NCI-H128 (cell line): ENCODE data around the gene LYPLA2.
"Not testable (repeated sequence)": the region's sequence is repeated elsewhere in the genome, so short reads cannot be mapped to it uniquely, and the experiment has no call there.

Source experiments
- DNase-seq: peaks from one replicate; lab custom pipeline; 2025; ENCODE audit not compliant: unreplicated experiment; lab: John Stamatoyannopoulos, UW

The LYPLA2 gene

GRCh38 chr1:23777979-23778814, 12.7 kb upstream of the LYPLA2 start, which contains the start of gene PITHD1:
Gene PITHD1, plus strand, starts transcription at chr1:23778418. Its CDS starts 98 bp downstream, at chr1:23778516.
- peak; percentile 81 for DNase-seq

DNA sequence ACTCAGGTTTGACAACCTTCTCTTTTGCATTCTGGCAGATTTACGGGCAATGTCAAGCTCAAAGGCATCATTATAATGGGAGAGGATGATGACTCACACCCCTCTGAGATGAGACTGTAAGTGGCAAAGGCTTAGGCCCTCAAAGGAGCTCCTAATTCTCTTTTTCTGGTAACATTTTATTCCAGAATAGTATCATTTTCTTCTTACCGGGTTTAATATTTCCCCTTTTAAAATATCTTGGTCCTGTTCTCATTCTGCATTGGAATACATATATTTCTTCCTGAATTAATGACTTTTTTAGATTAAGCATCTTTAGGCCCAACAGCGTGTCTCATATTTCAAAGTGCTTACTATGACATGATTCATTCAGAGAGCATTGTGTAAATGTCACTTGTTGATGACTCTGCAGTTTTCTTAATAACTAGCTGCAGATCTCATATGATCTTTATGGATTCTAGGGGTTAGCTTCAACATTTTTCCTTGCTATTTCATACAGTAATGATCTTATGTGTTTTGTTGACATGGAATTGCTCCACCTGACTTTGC, 11.0 kb upstream of the LYPLA2 start:
- no peak for DNase-seq

DNA sequence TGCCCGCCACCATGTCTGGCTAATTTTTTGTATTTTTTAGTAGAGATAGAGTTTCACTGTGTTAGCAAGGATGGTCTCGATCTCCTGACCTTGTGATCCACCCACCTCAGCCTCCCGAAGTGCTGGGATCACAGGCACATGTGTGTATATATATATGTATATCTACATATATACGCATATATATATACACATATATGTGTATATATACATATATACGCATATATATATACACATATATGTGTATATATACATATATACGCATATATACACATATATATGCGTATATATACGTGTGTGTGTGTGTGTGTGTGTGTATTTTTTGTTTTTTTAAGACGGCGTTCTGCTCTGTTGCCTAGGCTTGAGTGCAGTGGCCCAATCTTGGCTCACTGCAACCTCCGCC, 7.8 kb upstream of the LYPLA2 start:
- DNase-seq, result not testable (repeated sequence)

DNA sequence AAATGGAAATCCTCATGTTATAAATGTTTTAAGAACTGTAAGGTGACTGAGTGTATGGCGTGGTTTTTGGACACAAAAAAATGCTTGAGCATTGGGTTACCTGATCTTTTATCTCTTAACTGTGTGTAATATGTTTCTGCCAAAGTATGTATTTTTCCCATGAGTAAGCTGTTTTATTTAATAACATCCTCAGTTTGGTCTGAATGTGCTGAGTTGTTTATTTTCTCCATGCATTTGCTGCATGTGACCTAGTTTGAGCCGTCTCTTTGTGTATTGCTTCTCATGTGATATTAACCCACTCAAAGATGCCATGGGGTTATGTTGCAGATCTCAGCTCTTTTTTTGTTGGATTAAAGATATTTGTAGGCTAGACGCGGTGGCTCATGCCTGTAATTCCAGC, 6.1 kb upstream of the LYPLA2 start:
- no peak for DNase-seq

DNA sequence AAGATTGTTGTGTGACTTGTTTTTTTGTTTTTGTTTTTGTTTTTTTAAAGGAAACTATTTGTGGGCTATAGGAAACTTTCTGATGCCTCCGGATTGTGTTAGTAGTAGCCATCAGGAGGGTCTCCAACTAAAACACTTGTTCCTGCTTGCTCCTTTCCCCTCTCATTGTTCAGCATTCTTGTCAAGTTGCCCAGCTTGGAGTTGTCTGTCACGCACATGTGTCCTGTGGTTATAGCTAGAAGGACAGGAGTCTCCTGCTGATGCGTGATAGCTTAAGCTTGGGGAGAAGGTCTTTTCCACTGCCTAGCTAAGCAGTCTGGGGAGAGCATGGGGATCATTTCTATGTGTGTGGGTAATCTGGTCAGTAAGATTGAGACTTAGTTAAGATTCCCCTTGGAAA, 3.2 kb upstream of the LYPLA2 start:
- no peak for DNase-seq

GRCh38 chr1:23788695-23789094, 2.2 kb upstream of the LYPLA2 start:
- DNase-seq, result no peak

DNA sequence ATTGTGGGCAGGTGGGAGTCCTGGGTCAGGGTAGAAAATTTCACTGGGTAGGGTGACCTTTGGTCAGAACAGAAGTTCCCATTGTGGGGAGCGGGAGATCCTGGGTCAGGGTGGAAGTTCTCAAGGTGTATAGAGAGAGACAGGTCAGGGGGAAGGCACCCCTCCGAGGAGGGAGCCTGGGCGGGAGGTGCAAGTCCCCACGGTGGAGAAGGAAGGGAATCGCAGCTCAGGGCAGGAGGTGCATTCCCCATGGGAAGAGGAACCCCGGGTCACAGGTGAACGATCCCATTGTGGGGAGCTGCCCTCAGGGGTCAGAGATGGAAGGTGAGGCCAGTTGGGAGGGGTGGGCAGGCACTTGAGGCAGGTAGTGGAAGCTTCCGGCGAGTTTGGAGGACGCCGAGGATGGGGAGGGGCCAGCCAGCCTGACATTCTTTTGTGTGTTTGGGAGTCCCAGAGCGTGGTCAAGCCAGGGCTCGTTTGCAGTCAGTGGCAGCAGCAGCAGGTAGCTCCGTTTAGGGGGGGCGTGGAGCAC, 637 bp downstream of the LYPLA2 start:
- no peak for DNase-seq

- DNase-seq, result no peak
Measured at GRCh38 chr1:23792151-23792945, 1.4 kb downstream of the LYPLA2 start.

- no peak for DNase-seq
Measured at GRCh38 chr1:23793018-23793781, 2.3 kb downstream of the LYPLA2 start.

DNA sequence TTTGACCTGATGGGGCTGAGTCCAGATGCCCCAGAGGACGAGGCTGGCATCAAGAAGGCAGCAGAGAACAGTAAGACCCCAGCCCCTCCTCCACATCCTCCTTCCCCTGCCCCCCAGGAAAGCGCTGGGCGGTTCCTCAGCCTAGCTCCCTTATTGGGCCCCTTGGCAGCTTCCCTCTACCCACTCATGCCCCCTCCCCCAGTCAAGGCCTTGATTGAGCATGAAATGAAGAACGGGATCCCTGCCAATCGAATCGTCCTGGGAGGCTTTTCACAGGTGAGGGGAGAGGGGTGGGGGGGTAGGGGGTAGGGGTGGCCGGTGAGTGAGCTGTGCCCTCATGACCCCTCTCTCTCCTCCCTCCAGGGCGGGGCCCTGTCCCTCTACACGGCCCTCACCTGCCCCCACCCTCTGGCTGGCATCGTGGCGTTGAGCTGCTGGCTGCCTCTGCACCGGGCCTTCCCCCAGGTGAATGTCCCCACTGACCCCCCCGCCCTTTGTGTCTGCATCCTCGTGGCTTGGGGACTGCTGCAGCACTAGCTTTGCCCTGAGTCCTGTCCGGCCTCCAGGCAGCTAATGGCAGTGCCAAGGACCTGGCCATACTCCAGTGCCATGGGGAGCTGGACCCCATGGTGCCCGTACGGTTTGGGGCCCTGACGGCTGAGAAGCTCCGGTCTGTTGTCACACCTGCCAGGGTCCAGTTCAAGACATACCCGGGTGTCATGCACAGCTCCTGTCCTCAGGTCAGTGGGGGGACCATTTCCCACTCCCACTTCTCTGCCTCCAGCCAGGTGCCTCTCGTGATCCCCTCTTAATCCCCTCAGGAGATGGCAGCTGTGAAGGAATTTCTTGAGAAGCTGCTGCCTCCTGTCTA, 3.2 kb downstream of the LYPLA2 start:
- no peak for DNase-seq

GRCh38 chr1:23794732-23795182, 3.8 kb downstream of the LYPLA2 start:
- DNase-seq, result not testable (repeated sequence)

DNA sequence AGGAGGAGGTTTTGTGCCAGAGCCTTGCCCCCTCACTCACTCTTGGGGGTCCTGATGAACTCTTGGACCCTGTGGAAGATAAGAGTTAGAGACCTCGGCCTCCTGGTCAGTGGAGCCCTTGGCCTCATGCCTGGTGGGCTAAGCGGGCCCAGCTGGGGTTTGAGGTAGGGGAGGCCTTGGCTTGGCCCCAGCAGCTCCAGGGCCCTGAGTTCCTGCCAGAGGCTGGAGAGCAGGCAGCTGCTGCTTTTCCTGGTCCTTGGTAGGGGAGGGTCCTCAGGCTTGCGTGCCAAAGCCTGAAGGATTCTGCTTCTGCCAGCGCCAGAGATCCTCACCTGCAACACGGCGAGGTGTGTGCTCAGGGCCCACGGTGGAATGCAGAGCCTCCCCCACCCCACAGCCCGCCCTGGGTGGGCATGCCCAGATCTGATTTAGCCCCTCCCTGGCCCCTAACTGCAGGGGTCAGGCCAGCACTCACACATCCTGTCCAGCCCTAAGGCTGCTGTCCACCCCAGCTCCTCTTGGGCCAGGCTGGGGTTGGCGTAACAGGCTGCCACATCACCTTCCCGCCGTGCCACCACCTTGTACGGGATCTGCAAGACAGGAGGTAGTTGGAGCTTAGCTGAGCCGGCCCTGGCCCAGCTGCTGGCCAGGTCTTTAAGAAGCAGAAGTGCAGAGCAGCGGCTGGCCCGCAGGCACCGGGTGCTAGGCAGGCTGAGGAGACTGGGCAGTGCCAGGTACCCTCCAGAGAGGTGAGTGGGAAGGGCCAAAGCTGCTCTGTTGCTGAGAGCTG, 4.9 kb downstream of the LYPLA2 start:
- DNase-seq, result no peak

- no peak for DNase-seq
Measured at GRCh38 chr1:23796466-23797271, 5.7 kb downstream of the LYPLA2 start.

GRCh38 chr1:23797478-23798448, 6.8 kb downstream of the LYPLA2 start:
- DNase-seq, result no peak

- no peak for DNase-seq
Measured at GRCh38 chr1:23798662-23799142, 7.8 kb downstream of the LYPLA2 start.

GRCh38 chr1:23799255-23799569, 8.3 kb downstream of the LYPLA2 start:
- DNase-seq, result no peak
